K562 (cell line): ENCODE measurements around the gene CLDN7. TPM values are rescaled to one million over a fixed set of nuclear protein-coding genes. Genes with fewer than 3 reads are reported as not detected.

Experiments
- ATAC-seq: fragments of 200-7000 bp; cut with Tn5 transposase; 3 replicates; pipeline ENCODE4 v1.9.1; 2020; ENCODE audit warnings: moderate library complexity
- BruUV-seq: library from RNA; stranded (reverse); fragments of 400-500 nt; replicated peaks from 2 replicates; lab custom pipeline; 2021; lab: Mats Ljungman, UMichigan
- CTCF ChIA-PET: fragments of 300-600 bp; formaldehyde crosslinking; extraction: SDS; loops from one replicate; lab custom pipeline; 2021; ENCODE audit warnings: low intra/inter-chr PET ratio; lab: Yijun Ruan, JAX
- POLR2A ChIA-PET: fragments of 300-600, 350-650 bp; sonication (Branson Sonifier 250); formaldehyde crosslinking; extraction: SDS; loops from one replicate; lab custom pipeline; 2021; ENCODE audit warnings: antibody characterized with exemption, inconsistent platforms; lab: Yijun Ruan, JAX
- DNase-seq, 4 experiments: peaks; one replicate each; pipeline versions ENCODE4 v3.0.0 to v3.0.0-alpha.2; 2011 to 2018; ENCODE audit warnings: low spot score in 3 of 4, mixed read lengths in 3 of 4; ENCODE audit errors: extremely low read depth in 1 of 4
- FAIRE-seq: peaks from 2 replicates; lab custom pipeline; 2011; peaks lifted over from hg19 to GRCh38; lab: Jason Lieb, UNC
- H2AFZ ChIP-seq: 2 replicates; pipeline ENCODE4 v1.6.0; 2011; ENCODE audit warnings: low read depth, low read length, control low read depth, inconsistent platforms
- H3K27ac ChIP-seq: fragments of 200-600 bp; 3 replicates; pipeline ENCODE4 v1.8.0; 2011; ENCODE audit warnings: low read depth, mild to moderate bottlenecking, control low read depth, inconsistent platforms, low read length, moderate library complexity, mixed read lengths; ENCODE audit errors: extremely low read depth
- H3K27me3 ChIP-seq, 2 experiments: fragments of 300-600 bp in 1 of 2; 2 replicates in 1 of 2; 3 replicates in 1 of 2; pipeline versions ENCODE4 v1.6.0 to v1.8.0; 2011; ENCODE audit warnings: inconsistent platforms in 2 of 2, low read length in 2 of 2, mild to moderate bottlenecking in 1 of 2, mixed read lengths in 1 of 2, moderate library complexity in 1 of 2; ENCODE audit not compliant: control insufficient read depth in 2 of 2, insufficient read depth in 2 of 2
- H3K36me3 ChIP-seq: fragments of 300-600 bp; 3 replicates; pipeline ENCODE4 v1.8.0; 2011; ENCODE audit warnings: mild to moderate bottlenecking, low read length, inconsistent platforms; ENCODE audit not compliant: control insufficient read depth, insufficient read depth
- H3K4me1 ChIP-seq, 2 experiments: fragments of 200-600 bp in 1 of 2; replicated peaks in 1 of 2; 2 replicates in 1 of 2; 3 replicates in 1 of 2; pipeline versions ENCODE4 v1.5.1 to v1.8.0; 2011; ENCODE audit warnings: inconsistent platforms in 2 of 2, low read length in 2 of 2, mild to moderate bottlenecking in 1 of 2, mixed read lengths in 1 of 2, moderate library complexity in 1 of 2; ENCODE audit not compliant: control insufficient read depth in 2 of 2, insufficient read depth in 2 of 2
- H3K4me2 ChIP-seq: 2 replicates; pipeline ENCODE4 v1.6.1; 2011; ENCODE audit warnings: low read length, control low read depth, inconsistent platforms, mixed read lengths; ENCODE audit not compliant: insufficient read depth
- H3K4me3 ChIP-seq: fragments of 200-600 bp; sonication (generic), shearing (Covaris generic); 2 replicates; pipeline ENCODE4 v1.5.1; 2016; ENCODE audit warnings: control low read depth, inconsistent platforms
- H3K79me2 ChIP-seq: fragments of 200-600 bp; 3 replicates; pipeline ENCODE4 v1.8.0; 2011; ENCODE audit warnings: low read length, inconsistent platforms; ENCODE audit not compliant: control insufficient read depth, insufficient read depth
- H3K9ac ChIP-seq, 2 experiments: 2 replicates each; pipeline versions ENCODE4 v1.6.0 to v1.6.1; 2011; ENCODE audit warnings: low read depth in 2 of 2, low read length in 2 of 2, control low read depth in 1 of 2, inconsistent platforms in 1 of 2, mild to moderate bottlenecking in 1 of 2, mixed read lengths in 1 of 2; ENCODE audit not compliant: insufficient read depth in 1 of 2
- H3K9me1 ChIP-seq: one replicate; pipeline ENCODE4 v1.6.0; 2011; ENCODE audit warnings: inconsistent platforms, mild to moderate bottlenecking, low read length, moderate library complexity; ENCODE audit not compliant: control insufficient read depth, insufficient read depth
- H3K9me3 ChIP-seq: replicated peaks from 2 replicates; pipeline ENCODE4 v1.5.1; 2011; ENCODE audit warnings: low read depth, low read length, inconsistent platforms; ENCODE audit not compliant: control insufficient read depth, insufficient read depth
- H4K20me1 ChIP-seq: replicated peaks from 2 replicates; pipeline ENCODE4 v1.6.1; 2011; ENCODE audit warnings: low read length, inconsistent platforms, mixed read lengths; ENCODE audit not compliant: control insufficient read depth, insufficient read depth
- CTBP1 ChIP-seq: fragments of 450-650 bp; IDR thresholded peaks from 2 replicates; pipeline ENCODE4 v1.6.1; 2016; ENCODE audit warnings: borderline replicate concordance
- RREB1 ChIP-seq: fragments of 250-450 bp; sonication (Bioruptor Pico); IDR thresholded peaks from 2 replicates; pipeline ENCODE4 v1.4.0; 2020
- TFAP4 ChIP-seq: sonication (generic); formaldehyde crosslinking; IDR thresholded peaks from 2 replicates; pipeline ENCODE4 v1.8.0; 2022; ENCODE audit warnings: missing genetic modification reagents, mild to moderate bottlenecking, moderate library complexity, borderline replicate concordance
- ZNF318 ChIP-seq, 2 experiments: fragments of 450-650 bp; IDR thresholded peaks; 2 replicates each; pipeline ENCODE4 v1.6.1; 2016; ENCODE audit warnings: mild to moderate bottlenecking in 2 of 2, borderline replicate concordance in 1 of 2, low read depth in 1 of 2, moderate library complexity in 1 of 2
- WGBS: fragments of 100-300 bp; shearing (Covaris generic); methylation state at CpG from one replicate; pipeline ENCODE4 v1.1.6; 2016; ENCODE audit warnings: low coverage, mixed read lengths; ENCODE audit not compliant: insufficient coverage; ENCODE audit errors: missing lambda C conversion rate; 5-methylcytosine and 5-hydroxymethylcytosine counted together
- in situ Hi-C: fragments of 300-500 bp; cut with MboI; formaldehyde crosslinking; loops from 4 replicates; pipeline ENCODE4 v1.15.0; 2018; ENCODE audit warnings: inconsistent platforms, mixed read lengths
- intact Hi-C: fragments of 100-400 bp; cut with micrococcal nuclease; formaldehyde crosslinking; loops from 2 replicates; pipeline ENCODE4 v1.14.2; 2022
- polyA plus RNA-seq, 8 experiments: library from polyadenylated mRNA; depleted of rRNA in 4 of 8; stranded (reverse) in 5 of 8; unstranded in 3 of 8; fragments of >200 nt; fragmentation: Nextera tagmentation in 2 of 8; fragmentation: Illumina TruSeq in 1 of 8; extraction: Ambion mirVana in 2 of 8; extraction: Trizol in 1 of 8; gene quantifications; 2 replicates each; pipeline versions ENCODE4 v1.2.1 to v1.2.3, GENCODE V29; 2011 to 2014; ENCODE audit warnings: inconsistent platforms in 1 of 8, missing spikeins in 1 of 8
- total RNA-seq, 7 experiments: library from RNA; depleted of rRNA in 6 of 7; stranded (reverse); fragments of >200 nt in 6 of 7; fragmentation: Illumina TruSeq in 2 of 7; extraction: Trizol in 2 of 7; gene quantifications; 2 replicates each; pipeline versions ENCODE4 v1.2.1 to v1.2.3, GENCODE V29; 2011 to 2021; ENCODE audit warnings: low replicate concordance in 1 of 7

CLDN7 gene
- total and polyA plus RNA-seq, 9 of the 15 experiments (the other 6 are each of a cell fraction or from before 2014, with no cell fraction given): 2.2 to 14.5 (median 7.6) TPM

- peaks cover 17 to 53% of the 10 kb centered on the region in 2 experiments for H3K4me1 ChIP-seq
- H3K27me3 ChIP-seq: no peaks in the 10 kb centered on the region
- no peak overlapping the region for H2AFZ ChIP-seq
- DNase-seq (peak in 2 of 4 experiments; percentile 31 to 40), ATAC-seq (no peak), FAIRE-seq (no peak)
- intact Hi-C loops: no loop called here
- no peak overlapping the region for H3K27ac ChIP-seq
- no peaks in the 10 kb centered on the region for H3K79me2 ChIP-seq
- no peaks in the 10 kb centered on the region for H3K36me3 ChIP-seq
- 11% methylated on average over 7 of the region's 11 CpGs for WGBS
- no peak overlapping the region for H3K4me3 ChIP-seq
- no peaks in the 10 kb centered on the region for H4K20me1 ChIP-seq
- in situ Hi-C loops: no loop called here
- POLR2A ChIA-PET: no interaction called here
- no peaks in the 10 kb centered on the region for H3K9me3 ChIP-seq
- CTCF ChIA-PET: no interaction called here
- H3K9ac ChIP-seq: peak overlapping the region in 1 of 2 experiments; percentile 19; a peak in 1 of 4 replicates
- peak overlapping the region; percentile 6; the same call in 1 of the 2 replicates for H3K4me2 ChIP-seq
- H3K9me1 ChIP-seq: no peaks in the 10 kb centered on the region
- BruUV-seq: no TSS peak
- peak in 1 of 2 experiments; percentile 34; a peak in 1 of 4 replicates for TF ChIP-seq ZNF318 (IDR thresholded peaks at IDR 0.05; ENCODE audit: borderline replicate concordance in 1 of 2, low read depth in 1 of 2)
- peak; percentile 97 for TF ChIP-seq TFAP4
- TF ChIP-seq RREB1 (CRISPR knock-in tag): no peak
- TF ChIP-seq CTBP1: 0 out of 2 replicates have a peak, but pooled peaks have one; percentile 16
These were observed 30.9 kb upstream of the CLDN7 start for GRCh38 chr17:7293159-7293558.
